ENCODE data around the gene ANKS1A.

DNA sequence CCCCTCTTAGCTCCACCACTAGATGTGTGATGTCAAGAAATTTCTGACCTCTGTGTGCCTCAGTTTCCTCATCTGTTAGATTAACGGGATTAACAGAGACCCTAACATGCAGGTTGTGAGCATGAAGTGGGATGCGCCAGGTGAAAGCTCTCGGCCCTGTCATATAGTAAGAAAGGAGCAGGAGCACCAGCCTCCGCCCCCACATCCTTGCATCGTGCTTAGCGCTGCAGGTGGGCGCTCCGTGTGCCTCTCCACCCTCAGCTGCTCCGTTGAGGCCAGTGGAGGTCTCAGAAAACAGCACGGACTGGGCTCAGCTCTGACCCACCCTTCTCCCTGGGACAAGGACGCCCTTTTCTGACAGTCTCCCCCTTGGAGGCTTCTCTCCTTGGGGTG lies 188.7 kb downstream of the ANKS1A start:
- TF ChIP-seq, protein P1, sequence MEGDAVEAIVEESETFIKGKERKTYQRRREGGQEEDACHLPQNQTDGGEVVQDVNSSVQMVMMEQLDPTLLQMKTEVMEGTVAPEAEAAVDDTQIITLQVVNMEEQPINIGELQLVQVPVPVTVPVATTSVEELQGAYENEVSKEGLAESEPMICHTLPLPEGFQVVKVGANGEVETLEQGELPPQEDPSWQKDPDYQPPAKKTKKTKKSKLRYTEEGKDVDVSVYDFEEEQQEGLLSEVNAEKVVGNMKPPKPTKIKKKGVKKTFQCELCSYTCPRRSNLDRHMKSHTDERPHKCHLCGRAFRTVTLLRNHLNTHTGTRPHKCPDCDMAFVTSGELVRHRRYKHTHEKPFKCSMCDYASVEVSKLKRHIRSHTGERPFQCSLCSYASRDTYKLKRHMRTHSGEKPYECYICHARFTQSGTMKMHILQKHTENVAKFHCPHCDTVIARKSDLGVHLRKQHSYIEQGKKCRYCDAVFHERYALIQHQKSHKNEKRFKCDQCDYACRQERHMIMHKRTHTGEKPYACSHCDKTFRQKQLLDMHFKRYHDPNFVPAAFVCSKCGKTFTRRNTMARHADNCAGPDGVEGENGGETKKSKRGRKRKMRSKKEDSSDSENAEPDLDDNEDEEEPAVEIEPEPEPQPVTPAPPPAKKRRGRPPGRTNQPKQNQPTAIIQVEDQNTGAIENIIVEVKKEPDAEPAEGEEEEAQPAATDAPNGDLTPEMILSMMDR (conservative IDR thresholded peaks at IDR 0.05; ENCODE audit: low read depth, low read length): no peak
- no peak for TF ChIP-seq EZH2 (IDR thresholded peaks at IDR 0.05; ENCODE audit: borderline replicate concordance, low read depth, low read length, poor library complexity, severe bottlenecking)
